Thyroid gland (tissue), 4 donors: Measurements from ENCODE around the gene PREX1.

Source experiments
- POLR2A ChIP-seq, 2 donors: fragments of 450-650 bp; IDR thresholded peaks; one replicate each; pipeline ENCODE4 v1.6.1; 2017; ENCODE audit warnings: antibody characterized with exemption in 2 of 2, mild to moderate bottlenecking in 2 of 2, moderate library complexity in 1 of 2
- TF ChIP-seq, protein P1 (sequence below), 6 experiments: fragments of 200-600 bp in 3 of 6; fragments of 450-650 bp in 3 of 6; sonication (generic) in 3 of 6; IDR thresholded peaks; one replicate each; pipeline ENCODE4 v1.5.1; 2016 to 2019; ENCODE audit warnings: antibody characterized with exemption in 6 of 6, mild to moderate bottlenecking in 2 of 6, inconsistent platforms in 1 of 6, moderate library complexity in 1 of 6

DNA sequence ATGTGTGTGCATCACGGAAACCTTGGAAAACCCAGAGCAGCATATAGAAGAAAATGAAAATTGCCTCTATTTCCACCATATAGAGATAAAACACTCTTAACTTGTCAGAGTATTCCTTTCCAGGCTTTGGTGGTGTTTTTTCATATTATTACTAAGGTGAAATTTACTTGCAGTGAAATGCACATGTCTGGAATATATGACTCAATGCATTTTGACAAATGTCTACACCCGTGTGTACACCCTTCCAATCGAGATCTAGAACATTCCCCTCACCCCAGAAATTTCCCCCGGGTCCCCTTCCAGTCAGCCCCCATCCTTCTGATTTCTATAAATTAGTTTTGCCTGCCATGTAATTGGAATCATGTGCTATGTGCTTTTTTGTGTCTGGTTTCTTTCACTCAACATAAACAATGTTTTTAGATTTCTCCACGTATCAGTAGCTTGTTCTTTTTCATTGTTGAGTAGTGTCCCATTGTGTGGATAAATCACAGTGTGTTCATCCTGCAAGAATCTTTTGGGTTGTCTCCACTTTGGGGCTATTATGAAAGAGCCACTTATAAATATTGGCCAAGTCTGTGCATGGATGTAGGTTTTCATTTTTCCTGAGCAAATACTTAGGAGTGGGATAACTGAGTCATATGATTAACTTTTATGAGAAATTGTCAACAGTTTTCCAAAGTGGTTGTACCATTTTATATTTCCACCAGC, 19.9 kb upstream of the PREX1 start:
- TF ChIP-seq, protein P1, sequence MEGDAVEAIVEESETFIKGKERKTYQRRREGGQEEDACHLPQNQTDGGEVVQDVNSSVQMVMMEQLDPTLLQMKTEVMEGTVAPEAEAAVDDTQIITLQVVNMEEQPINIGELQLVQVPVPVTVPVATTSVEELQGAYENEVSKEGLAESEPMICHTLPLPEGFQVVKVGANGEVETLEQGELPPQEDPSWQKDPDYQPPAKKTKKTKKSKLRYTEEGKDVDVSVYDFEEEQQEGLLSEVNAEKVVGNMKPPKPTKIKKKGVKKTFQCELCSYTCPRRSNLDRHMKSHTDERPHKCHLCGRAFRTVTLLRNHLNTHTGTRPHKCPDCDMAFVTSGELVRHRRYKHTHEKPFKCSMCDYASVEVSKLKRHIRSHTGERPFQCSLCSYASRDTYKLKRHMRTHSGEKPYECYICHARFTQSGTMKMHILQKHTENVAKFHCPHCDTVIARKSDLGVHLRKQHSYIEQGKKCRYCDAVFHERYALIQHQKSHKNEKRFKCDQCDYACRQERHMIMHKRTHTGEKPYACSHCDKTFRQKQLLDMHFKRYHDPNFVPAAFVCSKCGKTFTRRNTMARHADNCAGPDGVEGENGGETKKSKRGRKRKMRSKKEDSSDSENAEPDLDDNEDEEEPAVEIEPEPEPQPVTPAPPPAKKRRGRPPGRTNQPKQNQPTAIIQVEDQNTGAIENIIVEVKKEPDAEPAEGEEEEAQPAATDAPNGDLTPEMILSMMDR (IDR thresholded peaks at IDR 0.05), result no peak
- no peak for TF ChIP-seq POLR2A (IDR thresholded peaks at IDR 0.05)
